ENCODE data around the gene TNXB.

DNA sequence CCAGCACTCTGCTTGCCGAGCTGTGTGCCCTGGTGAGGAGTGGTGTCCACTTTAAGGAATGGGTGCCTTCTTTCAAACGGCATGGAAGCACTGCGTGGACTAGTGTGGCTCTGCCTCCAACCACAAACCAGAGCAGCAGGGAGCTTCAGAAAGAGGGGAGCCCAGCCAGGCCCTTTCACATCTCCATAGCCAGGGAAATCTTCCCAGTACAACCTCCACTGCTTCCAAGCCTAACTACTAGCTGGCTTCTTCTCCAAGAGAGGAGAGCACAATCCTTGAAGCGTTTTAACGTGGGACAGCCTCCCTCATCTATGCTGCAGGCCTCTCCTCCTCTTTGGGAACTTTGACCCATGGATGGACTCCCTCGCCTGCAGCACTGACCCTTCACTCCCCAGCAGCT is 26.7 kb downstream of the TNXB start:
- TF ChIP-seq, protein P1, sequence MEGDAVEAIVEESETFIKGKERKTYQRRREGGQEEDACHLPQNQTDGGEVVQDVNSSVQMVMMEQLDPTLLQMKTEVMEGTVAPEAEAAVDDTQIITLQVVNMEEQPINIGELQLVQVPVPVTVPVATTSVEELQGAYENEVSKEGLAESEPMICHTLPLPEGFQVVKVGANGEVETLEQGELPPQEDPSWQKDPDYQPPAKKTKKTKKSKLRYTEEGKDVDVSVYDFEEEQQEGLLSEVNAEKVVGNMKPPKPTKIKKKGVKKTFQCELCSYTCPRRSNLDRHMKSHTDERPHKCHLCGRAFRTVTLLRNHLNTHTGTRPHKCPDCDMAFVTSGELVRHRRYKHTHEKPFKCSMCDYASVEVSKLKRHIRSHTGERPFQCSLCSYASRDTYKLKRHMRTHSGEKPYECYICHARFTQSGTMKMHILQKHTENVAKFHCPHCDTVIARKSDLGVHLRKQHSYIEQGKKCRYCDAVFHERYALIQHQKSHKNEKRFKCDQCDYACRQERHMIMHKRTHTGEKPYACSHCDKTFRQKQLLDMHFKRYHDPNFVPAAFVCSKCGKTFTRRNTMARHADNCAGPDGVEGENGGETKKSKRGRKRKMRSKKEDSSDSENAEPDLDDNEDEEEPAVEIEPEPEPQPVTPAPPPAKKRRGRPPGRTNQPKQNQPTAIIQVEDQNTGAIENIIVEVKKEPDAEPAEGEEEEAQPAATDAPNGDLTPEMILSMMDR (IDR thresholded peaks at IDR 0.05) = no peak
- no peak for TF ChIP-seq POLR2A (IDR thresholded peaks at IDR 0.05)
